Tibial nerve (tissue), 4 donors: ENCODE measurements around the gene TRIM37.

Experiments
- CTCF ChIP-seq, 5 experiments: fragments of 200-600 bp in 3 of 5; fragments of 450-650 bp in 2 of 5; sonication (generic) in 3 of 5; IDR thresholded peaks; one replicate each; pipeline ENCODE4 v1.5.1; 2016 to 2019; ENCODE audit warnings: antibody characterized with exemption in 5 of 5, mild to moderate bottlenecking in 3 of 5, moderate library complexity in 2 of 5
- EP300 ChIP-seq, 2 donors: sonication (generic); formaldehyde crosslinking; IDR thresholded peaks; one replicate each; pipeline ENCODE4 v1.6.1; 2017; ENCODE audit warnings: antibody characterized with exemption in 2 of 2, mild to moderate bottlenecking in 1 of 2

DNA sequence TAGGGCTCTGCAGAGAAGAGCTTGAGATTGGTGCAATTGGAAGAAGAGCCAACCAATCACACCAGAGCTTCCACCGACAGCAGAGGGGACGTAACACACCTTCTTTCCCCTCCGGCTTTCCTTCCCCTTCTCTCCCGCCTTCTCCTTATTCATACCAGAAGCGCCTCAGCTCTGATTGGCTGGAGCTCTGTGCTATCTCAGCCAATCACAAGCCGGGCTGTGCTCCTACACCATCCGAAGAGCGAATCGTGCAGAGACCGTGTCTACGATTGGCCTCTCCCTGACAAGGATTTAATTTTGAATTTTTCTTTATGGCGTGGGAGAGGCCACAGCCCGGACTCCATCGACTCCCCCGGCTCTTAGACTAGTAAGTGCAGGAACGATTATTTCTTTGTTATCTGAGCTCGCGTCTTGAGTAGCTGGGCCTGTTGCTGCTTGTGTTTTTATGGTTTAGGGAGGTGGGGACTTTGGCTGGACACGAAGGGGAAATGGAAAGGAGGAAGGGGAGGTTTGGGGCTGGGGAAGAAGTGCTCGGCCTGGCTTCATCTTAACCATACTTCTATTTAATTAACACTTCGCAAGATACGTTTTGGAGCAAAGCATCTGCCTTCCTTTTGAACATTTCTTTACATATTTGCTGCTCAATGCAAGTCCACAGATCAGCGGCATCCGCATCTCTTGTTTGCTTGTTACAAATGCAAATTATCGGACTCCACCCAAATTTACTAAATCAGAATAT, 48.9 kb upstream of the TRIM37 start, which contains the start of gene PRR11:
- no peak for TF ChIP-seq EP300 (IDR thresholded peaks at IDR 0.05)
- no peak for TF ChIP-seq CTCF (IDR thresholded peaks at IDR 0.05)
